HL-60 (cell line): ENCODE data around the gene RCL1.
"Not testable (repeated sequence)": the region's sequence is repeated elsewhere in the genome, so short reads cannot be mapped to it uniquely, and the experiment has no call there.

Experiments used
- DNase-seq, 2 experiments: peaks; one replicate each; pipeline ENCODE4 v3.0.0-alpha.2; 2010 to 2020; ENCODE audit warnings: low read depth in 1 of 2, low spot score in 1 of 2
- H3K27ac ChIP-seq: fragments of 250-450 bp; sonication (Bioruptor Pico); replicated peaks from 2 replicates; pipeline ENCODE4 v1.5.1; 2020; ENCODE audit warnings: mild to moderate bottlenecking, moderate library complexity
- H3K27me3 ChIP-seq: fragments of 250-450 bp; sonication (Bioruptor Pico); 2 replicates; pipeline ENCODE4 v1.5.1; 2021; ENCODE audit warnings: mild to moderate bottlenecking, moderate library complexity; ENCODE audit not compliant: insufficient read depth, poor library complexity, severe bottlenecking
- H3K4me3 ChIP-seq: replicated peaks from 2 replicates; pipeline ENCODE4 v1.5.1; 2011; ENCODE audit warnings: mild to moderate bottlenecking, control low read depth, low read length; ENCODE audit not compliant: insufficient read depth
- CTCF ChIP-seq: IDR thresholded peaks from one replicate; pipeline ENCODE4 v1.5.1; 2011; ENCODE audit warnings: low read length, control low read depth, inconsistent platforms; ENCODE audit not compliant: insufficient read depth
- GABPA ChIP-seq: IDR thresholded peaks from 2 replicates; pipeline ENCODE4 v1.6.1; 2012; ENCODE audit warnings: low read depth
- POLR2AphosphoS5 ChIP-seq: IDR thresholded peaks from 2 replicates; pipeline ENCODE4 v1.6.1; 2012; ENCODE audit warnings: low read depth
- SPI1 ChIP-seq: IDR thresholded peaks from 2 replicates; pipeline ENCODE4 v1.6.1; 2012; ENCODE audit warnings: low read depth, mild to moderate bottlenecking, borderline replicate concordance
- TF ChIP-seq, protein P1 (sequence below): IDR thresholded peaks from 2 replicates; pipeline ENCODE4 v1.6.1; 2012; ENCODE audit warnings: low read depth; ENCODE audit not compliant: insufficient replicate concordance

RCL1 gene

DNA sequence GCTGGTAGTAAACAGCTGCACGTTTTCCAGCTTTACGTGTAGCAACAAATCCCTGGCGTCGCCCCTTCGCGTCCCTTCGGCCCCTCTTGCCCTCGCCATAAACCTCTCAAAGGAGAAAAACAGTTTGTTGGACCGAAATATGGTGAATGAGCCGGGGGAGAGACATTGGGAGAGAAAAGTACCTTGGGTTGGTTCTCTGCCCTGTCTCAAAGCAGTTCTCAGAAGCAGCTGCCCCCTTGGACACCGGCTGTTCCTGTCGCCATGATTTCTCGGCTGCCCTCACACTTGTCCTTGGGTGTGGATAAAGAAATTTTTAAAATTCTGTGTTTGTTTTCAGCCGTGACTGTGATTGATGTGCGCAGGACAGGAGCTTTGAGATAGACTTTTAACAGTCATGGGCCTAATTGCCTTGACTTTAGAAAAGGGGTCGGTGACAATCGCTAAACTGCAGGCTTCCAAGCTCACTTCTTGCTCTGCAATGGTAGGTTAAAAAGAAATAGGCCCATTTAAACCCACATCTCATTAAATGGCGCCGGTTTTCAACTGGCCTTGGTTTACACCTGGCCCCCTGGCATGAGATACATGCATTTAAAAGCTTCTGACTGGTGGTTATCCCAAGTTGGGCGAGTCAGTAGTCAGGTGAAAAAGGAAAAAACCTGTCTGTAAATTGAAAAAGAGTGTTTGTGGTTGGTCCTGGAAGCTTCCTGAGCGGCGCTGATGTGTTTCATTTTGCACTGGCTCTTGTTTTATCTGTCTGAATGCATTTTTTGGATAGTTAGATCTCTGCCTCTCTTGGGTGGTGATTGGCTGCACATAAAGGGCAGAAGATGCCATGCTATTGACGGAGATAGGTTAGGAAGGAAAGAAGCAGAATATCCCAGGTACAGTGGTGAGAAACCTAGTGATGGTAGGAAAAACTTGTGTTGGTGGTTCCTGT, 983 bp downstream of the RCL1 start:
- DNase-seq = no peak
- Histone ChIP-seq H3K27me3 (no peaks in the 10 kb centered on the region), H3K27ac (peak overlapping the region; percentile 83), H3K4me3 (peak overlapping the region; percentile 73)
- TF ChIP-seq POLR2AphosphoS5 = no peak
- no peak for TF ChIP-seq SPI1
- TF ChIP-seq, protein P1, sequence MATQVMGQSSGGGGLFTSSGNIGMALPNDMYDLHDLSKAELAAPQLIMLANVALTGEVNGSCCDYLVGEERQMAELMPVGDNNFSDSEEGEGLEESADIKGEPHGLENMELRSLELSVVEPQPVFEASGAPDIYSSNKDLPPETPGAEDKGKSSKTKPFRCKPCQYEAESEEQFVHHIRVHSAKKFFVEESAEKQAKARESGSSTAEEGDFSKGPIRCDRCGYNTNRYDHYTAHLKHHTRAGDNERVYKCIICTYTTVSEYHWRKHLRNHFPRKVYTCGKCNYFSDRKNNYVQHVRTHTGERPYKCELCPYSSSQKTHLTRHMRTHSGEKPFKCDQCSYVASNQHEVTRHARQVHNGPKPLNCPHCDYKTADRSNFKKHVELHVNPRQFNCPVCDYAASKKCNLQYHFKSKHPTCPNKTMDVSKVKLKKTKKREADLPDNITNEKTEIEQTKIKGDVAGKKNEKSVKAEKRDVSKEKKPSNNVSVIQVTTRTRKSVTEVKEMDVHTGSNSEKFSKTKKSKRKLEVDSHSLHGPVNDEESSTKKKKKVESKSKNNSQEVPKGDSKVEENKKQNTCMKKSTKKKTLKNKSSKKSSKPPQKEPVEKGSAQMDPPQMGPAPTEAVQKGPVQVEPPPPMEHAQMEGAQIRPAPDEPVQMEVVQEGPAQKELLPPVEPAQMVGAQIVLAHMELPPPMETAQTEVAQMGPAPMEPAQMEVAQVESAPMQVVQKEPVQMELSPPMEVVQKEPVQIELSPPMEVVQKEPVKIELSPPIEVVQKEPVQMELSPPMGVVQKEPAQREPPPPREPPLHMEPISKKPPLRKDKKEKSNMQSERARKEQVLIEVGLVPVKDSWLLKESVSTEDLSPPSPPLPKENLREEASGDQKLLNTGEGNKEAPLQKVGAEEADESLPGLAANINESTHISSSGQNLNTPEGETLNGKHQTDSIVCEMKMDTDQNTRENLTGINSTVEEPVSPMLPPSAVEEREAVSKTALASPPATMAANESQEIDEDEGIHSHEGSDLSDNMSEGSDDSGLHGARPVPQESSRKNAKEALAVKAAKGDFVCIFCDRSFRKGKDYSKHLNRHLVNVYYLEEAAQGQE = no peak
- no peak for TF ChIP-seq GABPA
- TF ChIP-seq CTCF = no peak

DNA sequence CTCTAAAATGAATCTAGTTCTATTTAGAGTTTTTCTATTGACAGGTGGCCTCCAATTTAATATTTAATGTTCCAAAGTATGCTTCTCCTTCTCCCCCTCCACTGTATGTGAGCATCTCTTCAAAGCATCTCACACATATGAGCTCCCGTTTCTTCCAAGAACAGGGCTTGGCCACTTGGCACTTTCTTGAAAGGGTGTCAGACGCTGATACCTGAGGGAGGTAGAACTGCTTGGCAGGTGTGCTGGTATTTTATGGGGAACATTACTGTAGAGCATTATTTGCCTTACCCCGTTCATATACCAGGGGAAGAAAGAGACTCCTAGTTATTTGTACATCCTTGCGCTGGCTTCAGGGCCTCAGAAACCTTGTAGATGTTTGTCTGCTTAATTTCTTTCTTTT, 1.9 kb downstream of the RCL1 start:
- H3K4me3 ChIP-seq = no peak overlapping the region
- no peak for DNase-seq
- no peaks in the 10 kb centered on the region for H3K27me3 ChIP-seq
- H3K27ac ChIP-seq = no peak overlapping the region
- TF ChIP-seq, protein P1 = no peak
- TF ChIP-seq CTCF (no peak), POLR2AphosphoS5 (no peak), GABPA (no peak), SPI1 (no peak)

GRCh38 chr9:4795108-4795507, 2.4 kb downstream of the RCL1 start:
- DNase-seq, H3K27me3 ChIP-seq, H3K4me3 ChIP-seq, H3K27ac ChIP-seq: not testable (repeated sequence)

GRCh38 chr9:4796530-4796929, 3.8 kb downstream of the RCL1 start:
- Histone ChIP-seq H3K27me3 (no peaks in the 10 kb centered on the region), H3K4me3 (no peak overlapping the region), H3K27ac (no peak overlapping the region)
- DNase-seq = no peak
- TF ChIP-seq CTCF = no peak
- no peak for TF ChIP-seq SPI1
- TF ChIP-seq POLR2AphosphoS5 = no peak
- TF ChIP-seq, protein P1 = no peak
- no peak for TF ChIP-seq GABPA
